Measurements from ENCODE around the gene CHN2.

CHN2 gene

DNA sequence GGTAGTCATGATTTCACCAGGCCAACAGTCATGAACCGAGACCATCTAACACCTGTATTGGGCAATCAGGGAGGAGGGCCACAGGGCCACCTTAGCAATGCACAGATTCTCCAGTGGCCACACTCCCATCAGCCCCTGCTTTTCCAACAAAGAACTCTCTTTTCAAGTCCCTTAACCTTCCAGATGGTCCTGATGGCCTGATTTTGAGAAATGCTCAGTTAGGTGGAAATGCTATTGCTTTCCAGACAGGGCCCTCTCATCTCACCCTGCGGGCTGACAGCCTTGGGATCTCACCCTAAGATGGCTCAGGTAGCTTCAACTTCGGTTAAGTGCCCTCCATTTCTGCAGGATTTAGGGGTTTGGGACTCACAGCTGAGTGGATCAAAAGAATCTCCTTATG is 237.1 kb downstream of the CHN2 start:
- no peak overlapping the region for H3K4me3 ChIP-seq (ENCODE audit: control insufficient read depth, low read depth, low read length)
- no peak for DNase-seq (ENCODE audit: low read depth)
- TF ChIP-seq, protein P1, sequence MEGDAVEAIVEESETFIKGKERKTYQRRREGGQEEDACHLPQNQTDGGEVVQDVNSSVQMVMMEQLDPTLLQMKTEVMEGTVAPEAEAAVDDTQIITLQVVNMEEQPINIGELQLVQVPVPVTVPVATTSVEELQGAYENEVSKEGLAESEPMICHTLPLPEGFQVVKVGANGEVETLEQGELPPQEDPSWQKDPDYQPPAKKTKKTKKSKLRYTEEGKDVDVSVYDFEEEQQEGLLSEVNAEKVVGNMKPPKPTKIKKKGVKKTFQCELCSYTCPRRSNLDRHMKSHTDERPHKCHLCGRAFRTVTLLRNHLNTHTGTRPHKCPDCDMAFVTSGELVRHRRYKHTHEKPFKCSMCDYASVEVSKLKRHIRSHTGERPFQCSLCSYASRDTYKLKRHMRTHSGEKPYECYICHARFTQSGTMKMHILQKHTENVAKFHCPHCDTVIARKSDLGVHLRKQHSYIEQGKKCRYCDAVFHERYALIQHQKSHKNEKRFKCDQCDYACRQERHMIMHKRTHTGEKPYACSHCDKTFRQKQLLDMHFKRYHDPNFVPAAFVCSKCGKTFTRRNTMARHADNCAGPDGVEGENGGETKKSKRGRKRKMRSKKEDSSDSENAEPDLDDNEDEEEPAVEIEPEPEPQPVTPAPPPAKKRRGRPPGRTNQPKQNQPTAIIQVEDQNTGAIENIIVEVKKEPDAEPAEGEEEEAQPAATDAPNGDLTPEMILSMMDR (IDR thresholded peaks at IDR 0.05; ENCODE audit: control insufficient read depth, insufficient read depth, low read depth, low read length, missing control alignments) = no peak

DNA sequence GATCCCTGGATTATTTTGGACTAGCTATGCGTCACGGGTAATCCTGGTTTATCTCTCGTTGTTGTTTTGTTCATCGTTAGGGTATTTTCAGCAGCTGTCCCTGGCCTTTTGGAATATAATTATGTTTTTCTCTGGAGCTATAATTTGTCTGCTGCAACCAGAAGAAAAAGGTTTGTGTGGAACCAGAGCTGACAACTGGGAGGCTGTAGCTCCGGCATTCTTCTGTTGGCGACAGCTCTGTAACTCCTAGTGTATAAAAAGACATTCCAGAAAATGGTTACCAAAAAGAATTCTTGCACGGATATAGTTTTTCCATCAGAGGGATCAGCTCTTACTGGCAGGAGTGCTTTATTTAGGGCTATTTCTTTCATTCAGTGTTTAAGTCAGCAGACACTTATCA is 238.1 kb downstream of the CHN2 start:
- TF ChIP-seq, protein P1 (IDR thresholded peaks at IDR 0.05; ENCODE audit: control insufficient read depth, insufficient read depth, low read depth, low read length, missing control alignments) = no peak
- no peak overlapping the region for H3K4me3 ChIP-seq (ENCODE audit: control insufficient read depth, low read depth, low read length)
- DNase-seq (ENCODE audit: low read depth) = no peak

- TF ChIP-seq, protein P1 (IDR thresholded peaks at IDR 0.05; ENCODE audit: control insufficient read depth, insufficient read depth, low read depth, low read length, missing control alignments) = no peak
- no peak for DNase-seq (ENCODE audit: low read depth)
- H3K4me3 ChIP-seq (ENCODE audit: control insufficient read depth, low read depth, low read length) = no peak overlapping the region
These were observed 239.8 kb downstream of the CHN2 start for GRCh38 chr7:29434380-29434768.

DNA sequence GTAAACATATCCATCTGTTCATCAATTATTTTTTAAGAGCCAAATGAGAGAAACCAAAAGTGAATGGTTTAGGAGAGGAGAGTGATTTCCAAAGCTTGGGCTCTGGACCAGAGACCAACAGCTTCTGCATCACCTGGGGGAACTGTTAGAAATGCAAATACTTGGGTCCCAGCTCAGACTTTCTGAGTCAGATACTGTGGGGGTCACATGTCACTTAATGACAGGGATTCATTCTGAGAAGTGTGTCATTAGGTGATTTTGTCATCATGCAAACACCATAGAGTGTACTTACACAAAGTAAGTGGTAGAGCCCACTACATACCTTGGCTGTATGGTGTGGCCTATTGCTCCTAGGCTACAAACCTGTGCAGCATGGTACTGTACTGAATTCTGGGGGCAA is 240.6 kb downstream of the CHN2 start:
- DNase-seq (ENCODE audit: low read depth) = no peak
- TF ChIP-seq, protein P1 (IDR thresholded peaks at IDR 0.05; ENCODE audit: control insufficient read depth, insufficient read depth, low read depth, low read length, missing control alignments) = no peak
- no peak overlapping the region for H3K4me3 ChIP-seq (ENCODE audit: control insufficient read depth, low read depth, low read length)

DNA sequence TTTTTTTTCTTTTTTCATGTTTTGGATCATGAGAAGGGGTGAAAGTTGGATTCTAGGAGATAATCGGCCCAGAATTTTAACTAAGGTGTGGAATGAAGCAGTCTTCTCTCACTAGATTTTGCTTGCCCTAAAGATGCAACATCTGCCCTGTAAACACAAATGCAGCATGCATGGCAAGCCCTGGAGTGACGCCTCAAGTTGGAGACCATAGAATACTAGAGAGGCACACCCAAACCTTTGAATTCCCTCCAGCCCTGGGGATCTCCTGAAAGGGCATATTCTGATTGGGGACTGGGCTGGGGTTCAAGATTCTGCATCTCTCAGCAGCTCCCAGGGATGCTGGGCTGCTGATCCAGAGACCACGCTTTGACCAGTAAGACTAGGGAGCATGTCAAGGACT is 241.3 kb downstream of the CHN2 start:
- no peak for DNase-seq (ENCODE audit: low read depth)
- TF ChIP-seq, protein P1 (IDR thresholded peaks at IDR 0.05; ENCODE audit: control insufficient read depth, insufficient read depth, low read depth, low read length, missing control alignments) = no peak
- no peak overlapping the region for H3K4me3 ChIP-seq (ENCODE audit: control insufficient read depth, low read depth, low read length)

DNA sequence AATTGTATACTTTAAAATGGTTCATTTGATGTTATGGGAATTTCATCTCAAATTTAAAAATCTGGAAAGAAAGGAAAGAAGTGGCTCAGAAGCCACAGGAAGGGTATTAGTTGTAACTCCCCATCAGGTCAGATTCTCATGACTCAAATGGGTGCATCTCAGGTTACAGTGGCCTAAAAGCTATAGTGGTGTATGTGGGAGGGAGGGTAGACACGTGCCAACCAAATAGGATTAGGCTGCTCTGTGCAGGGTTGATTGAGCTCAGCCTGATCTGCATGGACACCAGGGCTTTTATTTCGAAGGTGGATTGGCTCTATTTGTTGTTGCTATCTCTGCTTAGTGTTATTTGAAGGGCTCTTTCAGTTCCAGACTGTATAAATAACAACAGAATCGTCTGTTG is 247.6 kb downstream of the CHN2 start:
- no peak overlapping the region for H3K4me3 ChIP-seq (ENCODE audit: control insufficient read depth, low read depth, low read length)
- TF ChIP-seq, protein P1 (IDR thresholded peaks at IDR 0.05; ENCODE audit: control insufficient read depth, insufficient read depth, low read depth, low read length, missing control alignments) = no peak
- no peak for DNase-seq (ENCODE audit: low read depth)

- TF ChIP-seq, protein P1 (IDR thresholded peaks at IDR 0.05; ENCODE audit: control insufficient read depth, insufficient read depth, low read depth, low read length, missing control alignments) = no peak
- no peak overlapping the region for H3K4me3 ChIP-seq (ENCODE audit: control insufficient read depth, low read depth, low read length)
- no peak for DNase-seq (ENCODE audit: low read depth)
These were observed 249.0 kb downstream of the CHN2 start for GRCh38 chr7:29443552-29443951.
